ENCODE measurements around the gene WWOX.

DNA sequence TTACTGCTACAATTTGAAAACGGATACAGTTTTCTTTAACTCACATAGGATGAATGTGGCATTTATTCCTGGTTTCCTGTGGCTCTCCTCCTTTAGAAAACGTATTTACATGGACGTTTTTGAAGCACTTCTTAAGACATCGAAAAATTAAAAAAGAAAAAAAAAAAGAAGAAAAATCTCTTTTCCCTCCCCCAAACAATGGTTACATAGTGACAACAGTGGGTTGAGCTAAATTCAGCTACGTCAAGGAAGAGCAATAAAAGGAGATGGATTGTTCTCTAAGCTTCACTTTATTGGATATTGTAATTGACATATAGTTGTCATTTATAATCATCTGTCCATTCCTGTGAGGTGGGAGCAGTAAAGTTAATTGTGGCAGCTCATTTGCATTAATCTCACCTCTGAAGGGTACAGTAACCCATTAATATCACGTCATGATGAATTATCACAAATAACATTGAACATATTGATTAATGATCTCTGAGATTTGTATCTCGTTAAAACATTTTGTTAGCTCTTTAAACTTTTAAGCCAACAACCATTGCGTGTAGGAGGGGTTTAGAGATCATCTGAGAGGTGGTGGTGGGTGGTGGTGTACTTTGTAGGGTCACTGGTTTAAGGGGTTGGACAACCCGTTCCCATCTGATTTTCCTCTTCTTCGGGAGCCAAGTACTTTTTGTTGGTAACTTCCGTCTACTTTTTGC is 184.2 kb downstream of the WWOX start:
- TF ChIP-seq, protein P1, sequence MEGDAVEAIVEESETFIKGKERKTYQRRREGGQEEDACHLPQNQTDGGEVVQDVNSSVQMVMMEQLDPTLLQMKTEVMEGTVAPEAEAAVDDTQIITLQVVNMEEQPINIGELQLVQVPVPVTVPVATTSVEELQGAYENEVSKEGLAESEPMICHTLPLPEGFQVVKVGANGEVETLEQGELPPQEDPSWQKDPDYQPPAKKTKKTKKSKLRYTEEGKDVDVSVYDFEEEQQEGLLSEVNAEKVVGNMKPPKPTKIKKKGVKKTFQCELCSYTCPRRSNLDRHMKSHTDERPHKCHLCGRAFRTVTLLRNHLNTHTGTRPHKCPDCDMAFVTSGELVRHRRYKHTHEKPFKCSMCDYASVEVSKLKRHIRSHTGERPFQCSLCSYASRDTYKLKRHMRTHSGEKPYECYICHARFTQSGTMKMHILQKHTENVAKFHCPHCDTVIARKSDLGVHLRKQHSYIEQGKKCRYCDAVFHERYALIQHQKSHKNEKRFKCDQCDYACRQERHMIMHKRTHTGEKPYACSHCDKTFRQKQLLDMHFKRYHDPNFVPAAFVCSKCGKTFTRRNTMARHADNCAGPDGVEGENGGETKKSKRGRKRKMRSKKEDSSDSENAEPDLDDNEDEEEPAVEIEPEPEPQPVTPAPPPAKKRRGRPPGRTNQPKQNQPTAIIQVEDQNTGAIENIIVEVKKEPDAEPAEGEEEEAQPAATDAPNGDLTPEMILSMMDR (IDR thresholded peaks at IDR 0.05): no peak
- TF ChIP-seq, protein P2, sequence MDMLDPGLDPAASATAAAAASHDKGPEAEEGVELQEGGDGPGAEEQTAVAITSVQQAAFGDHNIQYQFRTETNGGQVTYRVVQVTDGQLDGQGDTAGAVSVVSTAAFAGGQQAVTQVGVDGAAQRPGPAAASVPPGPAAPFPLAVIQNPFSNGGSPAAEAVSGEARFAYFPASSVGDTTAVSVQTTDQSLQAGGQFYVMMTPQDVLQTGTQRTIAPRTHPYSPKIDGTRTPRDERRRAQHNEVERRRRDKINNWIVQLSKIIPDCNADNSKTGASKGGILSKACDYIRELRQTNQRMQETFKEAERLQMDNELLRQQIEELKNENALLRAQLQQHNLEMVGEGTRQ (IDR thresholded peaks at IDR 0.05): no peak
- TF ChIP-seq BHLHE40 (IDR thresholded peaks at IDR 0.05; ENCODE audit: low read depth, low read length) (no peak), CEBPB (IDR thresholded peaks at IDR 0.05) (no peak), JUN (IDR thresholded peaks at IDR 0.05) (no peak), POLR2A (IDR thresholded peaks at IDR 0.05; ENCODE audit: low read length) (no peak), CHD2 (IDR thresholded peaks at IDR 0.05; ENCODE audit: low read length, partially characterized antibody) (no peak), RAD21 (conservative IDR thresholded peaks at IDR 0.05 in 1 of 2, IDR thresholded peaks at IDR 0.05 in 1 of 2) (no peak), ESRRA (IDR thresholded peaks at IDR 0.05; ENCODE audit: borderline replicate concordance, low read length) (no peak)
- TF ChIP-seq, protein P3, sequence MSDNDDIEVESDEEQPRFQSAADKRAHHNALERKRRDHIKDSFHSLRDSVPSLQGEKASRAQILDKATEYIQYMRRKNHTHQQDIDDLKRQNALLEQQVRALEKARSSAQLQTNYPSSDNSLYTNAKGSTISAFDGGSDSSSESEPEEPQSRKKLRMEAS (IDR thresholded peaks at IDR 0.05): no peak
